Measurements from ENCODE around the gene KHSRP.

Gene KHSRP

GRCh38 chr19:6465663-6466062 is 41.1 kb upstream of the KHSRP start:
- no peak for TF ChIP-seq CTCF (IDR thresholded peaks at IDR 0.05)

GRCh38 chr19:6465006-6465405 is 40.4 kb upstream of the KHSRP start:
- TF ChIP-seq CTCF (IDR thresholded peaks at IDR 0.05): no peak

- no peak for TF ChIP-seq CTCF (IDR thresholded peaks at IDR 0.05)
These were observed 39.7 kb upstream of the KHSRP start, which contains the start of gene CRB3 for GRCh38 chr19:6464070-6464873. Gene CRB3 (plus strand): TSS chr19:6464271. CDS start chr19:6464702, 431 bp downstream.

- peak; percentile 50; the same call in 1 of the 2 replicates for TF ChIP-seq CTCF (IDR thresholded peaks at IDR 0.05)
These were observed 35.7 kb upstream of the KHSRP start for GRCh38 chr19:6460099-6460884.

GRCh38 chr19:6459262-6460098 is 34.9 kb upstream of the KHSRP start, which contains the start of gene SLC25A23:
Gene SLC25A23 (minus strand): TSS chr19:6459792. CDS start chr19:6459628, 164 bp downstream.
- TF ChIP-seq CTCF (IDR thresholded peaks at IDR 0.05): no peak

- TF ChIP-seq CTCF (IDR thresholded peaks at IDR 0.05): no peak
These were observed 34.2 kb upstream of the KHSRP start for GRCh38 chr19:6458695-6459261.

Data from LNCAP (cell line).